Measurements from ENCODE around the gene DPP8.
"Not testable (repeated sequence)": the region's sequence is repeated elsewhere in the genome, so short reads cannot be mapped to it uniquely, and the experiment has no call there.

DPP8 gene

GRCh38 chr15:65516997-65517865, at the start of gene DPP8:
Gene DPP8, minus strand, starts transcription at chr15:65517689. Its CDS starts 5,136 bp downstream, at chr15:65512553.
- DNase-seq (ENCODE audit: low spot score) = peak; percentile 96

- DNase-seq (ENCODE audit: low spot score) = no peak
Observed at GRCh38 chr15:65561934-65562333, 44.4 kb upstream of the DPP8 start.

GRCh38 chr15:65559941-65560340, 42.5 kb upstream of the DPP8 start:
- DNase-seq (ENCODE audit: low spot score) = no peak

- DNase-seq (ENCODE audit: low spot score) = no peak
Observed at GRCh38 chr15:65558997-65559760, 41.7 kb upstream of the DPP8 start.

DNA sequence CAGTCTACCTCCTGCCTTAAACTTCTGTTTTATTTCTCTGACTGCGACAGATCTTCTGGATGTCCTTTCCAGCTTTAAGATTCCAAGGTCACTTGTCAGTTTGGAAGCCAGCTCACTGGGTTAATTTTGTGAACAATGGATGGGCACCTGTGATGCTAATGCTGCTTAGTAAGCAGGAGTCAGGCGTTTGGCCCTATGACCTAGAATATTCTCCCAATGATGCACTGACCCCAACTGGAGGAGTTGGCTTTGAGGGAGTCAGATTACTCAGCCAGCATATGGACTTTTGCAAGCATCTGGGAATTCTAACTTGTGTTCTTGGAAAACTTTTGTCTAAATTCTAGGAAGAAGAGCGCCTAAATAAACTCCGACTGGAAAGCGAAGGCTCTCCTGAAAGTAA, 40.8 kb upstream of the DPP8 start:
- no peak for DNase-seq (ENCODE audit: low spot score)

- no peak for DNase-seq (ENCODE audit: low spot score)
Observed at GRCh38 chr15:65556622-65557021, 39.1 kb upstream of the DPP8 start.

- DNase-seq (ENCODE audit: low spot score) = no peak
Observed at GRCh38 chr15:65553691-65554090, 36.2 kb upstream of the DPP8 start.

DNA sequence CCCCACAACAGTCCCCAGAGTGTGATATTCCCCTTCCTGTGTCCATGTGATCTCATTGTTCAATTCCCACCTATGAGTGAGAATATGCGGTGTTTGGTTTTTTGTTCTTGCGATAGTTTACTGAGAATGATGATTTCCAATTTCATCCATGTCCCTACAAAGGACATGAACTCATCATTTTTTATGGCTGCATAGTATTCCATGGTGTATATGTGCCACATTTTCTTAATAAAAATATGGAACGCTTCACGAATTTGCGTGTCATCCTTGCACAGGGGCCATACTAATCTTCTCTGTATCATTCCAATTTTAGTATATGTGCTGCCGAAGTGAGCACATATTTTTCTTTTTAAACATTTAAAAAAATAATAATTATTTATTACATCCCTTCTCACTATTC, 35.4 kb upstream of the DPP8 start:
- DNase-seq (ENCODE audit: low spot score) = not testable (repeated sequence)

GRCh38 chr15:65551183-65551582, 33.7 kb upstream of the DPP8 start:
- DNase-seq (ENCODE audit: low spot score) = no peak

GRCh38 chr15:65550681-65551098, 33.2 kb upstream of the DPP8 start:
- no peak for DNase-seq (ENCODE audit: low spot score)

- not testable (repeated sequence) for DNase-seq (ENCODE audit: low spot score)
Observed at GRCh38 chr15:65549288-65549687, 31.8 kb upstream of the DPP8 start.

DNA sequence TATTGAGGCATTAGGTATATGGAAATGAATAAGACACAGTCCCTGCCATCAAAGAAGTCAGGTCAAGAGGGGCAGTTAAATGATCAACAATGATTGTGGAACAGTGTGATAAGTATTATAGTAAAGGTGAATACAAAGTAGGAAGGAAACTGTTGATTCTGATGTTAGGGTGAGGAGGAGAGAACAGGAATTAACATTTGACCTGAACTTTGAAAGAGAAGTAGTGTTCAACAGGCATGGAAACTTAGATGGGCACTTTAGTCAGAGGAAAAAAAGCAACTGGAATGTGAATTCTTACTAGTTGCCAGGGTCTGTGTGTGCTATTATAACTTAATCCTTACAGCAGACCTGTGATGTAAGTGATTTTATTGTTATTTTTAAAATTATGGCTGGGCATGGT, 30.4 kb upstream of the DPP8 start:
- no peak for DNase-seq (ENCODE audit: low spot score)

- DNase-seq (ENCODE audit: low spot score) = no peak
Observed at GRCh38 chr15:65541231-65541820, 23.8 kb upstream of the DPP8 start.

DNA sequence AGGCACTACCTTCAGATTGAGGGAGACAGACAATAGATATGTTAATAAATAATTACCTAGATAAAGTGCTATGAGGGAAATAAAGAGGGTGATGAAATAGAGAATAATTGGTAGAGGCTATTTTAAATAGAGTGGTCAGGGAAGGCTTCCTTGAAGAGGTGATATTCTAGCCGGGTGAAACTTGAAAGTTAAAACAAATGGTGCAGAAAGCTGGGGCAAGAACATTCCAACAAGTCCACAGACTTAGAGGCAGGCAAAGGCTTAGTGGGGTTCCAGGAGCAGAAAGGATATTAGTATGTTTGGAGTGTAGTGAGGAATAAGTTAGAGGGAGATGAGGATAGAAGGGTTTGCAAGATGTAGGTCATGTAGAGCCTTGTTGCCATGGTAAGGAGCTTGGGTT, 22.8 kb upstream of the DPP8 start:
- DNase-seq (ENCODE audit: low spot score) = no peak

GRCh38 chr15:65535192-65535591, 17.7 kb upstream of the DPP8 start:
- no peak for DNase-seq (ENCODE audit: low spot score)

GRCh38 chr15:65533057-65533756, 15.7 kb upstream of the DPP8 start:
- peak; percentile 34 for DNase-seq (ENCODE audit: low spot score)

DNA sequence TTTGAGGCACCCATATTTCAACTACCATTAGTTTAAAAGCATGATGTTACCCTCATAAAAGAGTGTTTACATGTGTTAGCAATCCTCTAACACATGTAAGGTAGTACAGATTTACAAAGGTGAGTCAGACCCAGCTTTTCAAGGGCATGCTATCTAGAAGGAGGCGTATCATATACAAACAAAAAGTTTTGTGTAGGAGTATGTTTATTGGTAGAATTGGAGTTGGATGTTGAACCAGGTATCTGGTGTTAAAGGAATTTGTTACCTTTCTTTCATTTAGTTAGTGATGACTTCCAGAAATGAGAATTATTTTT, 15.2 kb upstream of the DPP8 start:
- peak; percentile 65 for DNase-seq (ENCODE audit: low spot score)

DNA sequence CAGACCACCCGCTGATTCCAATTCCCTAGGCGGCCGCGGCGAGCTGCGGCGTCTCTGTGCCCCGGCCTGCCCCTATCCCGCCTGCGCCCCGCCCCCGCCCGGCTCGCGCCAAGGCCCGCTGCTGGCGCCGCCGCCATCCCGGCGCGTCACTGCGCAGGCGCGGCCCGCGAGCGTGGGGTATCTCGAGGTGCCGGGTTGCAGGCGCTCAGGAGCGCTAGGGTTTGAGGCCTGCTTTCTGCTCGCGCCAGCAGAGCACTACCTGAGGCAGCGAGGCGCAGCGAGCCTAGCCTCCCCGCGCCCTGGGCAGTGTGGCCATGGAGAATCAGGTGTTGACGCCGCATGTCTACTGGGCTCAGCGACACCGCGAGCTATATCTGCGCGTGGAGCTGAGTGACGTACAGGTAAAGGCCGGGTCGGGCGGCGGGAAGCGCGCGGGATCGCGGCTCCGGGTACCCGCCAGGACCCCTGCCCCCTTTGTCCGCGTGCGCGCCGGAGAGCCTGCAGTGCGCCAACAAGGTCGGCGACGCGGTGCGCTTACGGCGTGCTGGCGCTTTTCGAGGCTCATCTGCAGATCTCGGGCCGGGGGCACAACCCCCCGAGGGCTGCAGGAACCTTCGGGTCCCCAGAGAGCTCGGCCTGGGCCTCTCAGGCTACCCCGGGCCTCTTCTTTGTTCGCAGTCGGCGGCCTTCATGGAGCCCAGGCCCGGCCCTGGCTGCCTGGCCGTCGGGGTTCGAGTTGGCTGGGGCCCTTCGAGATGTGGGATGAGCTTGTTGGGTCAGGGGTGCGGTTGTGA, 13.0 kb upstream of the DPP8 start, which contains the start of gene HACD3:
Gene HACD3, plus strand, starts transcription at position 146 of the 794 bp plus-strand sequence. Its CDS starts 169 bp downstream, at position 315.
- peak; percentile 91 for DNase-seq (ENCODE audit: low spot score)

- DNase-seq (ENCODE audit: low spot score) = peak; percentile 12
Observed at GRCh38 chr15:65529762-65530317, 12.4 kb upstream of the DPP8 start.

- DNase-seq (ENCODE audit: low spot score) = no peak
Observed at GRCh38 chr15:65528461-65529060, 11.1 kb upstream of the DPP8 start.

- no peak for DNase-seq (ENCODE audit: low spot score)
Observed at GRCh38 chr15:65525622-65526021, 8.1 kb upstream of the DPP8 start.

All from LoVo (cell line).